HepG2 (cell line): ENCODE data around the gene GATC. TPM values are rescaled to one million over a fixed set of nuclear protein-coding genes. Genes with fewer than 3 reads are reported as not detected.

ENCODE experiments used
- CBX1 ChIP-seq: IDR thresholded peaks from one replicate; pipeline ENCODE4 v1.6.1; 2016; ENCODE audit warnings: antibody characterized with exemption, low read depth
- CREB1 ChIP-seq, 2 experiments: fragments of 450-650 bp in 1 of 2; IDR thresholded peaks; 2 replicates each; pipeline ENCODE4 v1.6.1; 2016 to 2017; ENCODE audit warnings: control low read depth in 1 of 2, mild to moderate bottlenecking in 1 of 2, missing compliant biosample characterization in 1 of 2, missing genetic modification characterization in 1 of 2
- ETS1 ChIP-seq: sonication (generic); formaldehyde crosslinking; IDR thresholded peaks from 2 replicates; pipeline ENCODE4 v1.4.0; 2020; ENCODE audit warnings: missing genetic modification reagents
- FOSL2 ChIP-seq: sonication (generic); formaldehyde crosslinking; IDR thresholded peaks from 2 replicates; pipeline ENCODE4 v1.4.0; 2020; ENCODE audit warnings: missing genetic modification reagents
- IRX3 ChIP-seq: sonication (generic); formaldehyde crosslinking; IDR thresholded peaks from 2 replicates; pipeline ENCODE4 v1.8.1; 2023; ENCODE audit warnings: mild to moderate bottlenecking, low read depth, missing genetic modification reagents, borderline replicate concordance
- LCORL ChIP-seq, 2 experiments: fragments of 450-650 bp in 1 of 2; sonication (generic) in 1 of 2; formaldehyde crosslinking in 1 of 2; IDR thresholded peaks; 2 replicates each; pipeline versions ENCODE4 v1.5.0 to v1.6.1; 2017 to 2020; ENCODE audit warnings: antibody characterized with exemption in 1 of 2, missing genetic modification reagents in 1 of 2
- MYNN ChIP-seq: sonication (generic); formaldehyde crosslinking; IDR thresholded peaks from 2 replicates; pipeline ENCODE4 v1.4.0; 2020; ENCODE audit warnings: mild to moderate bottlenecking, low read depth, missing genetic modification reagents
- NAIF1 ChIP-seq: sonication (generic); formaldehyde crosslinking; IDR thresholded peaks from 2 replicates; pipeline ENCODE4 v1.5.0; 2020; ENCODE audit warnings: mild to moderate bottlenecking, missing genetic modification reagents, borderline replicate concordance
- NFIB ChIP-seq: sonication (generic); formaldehyde crosslinking; IDR thresholded peaks from 2 replicates; pipeline ENCODE4 v1.9.0; 2021; ENCODE audit warnings: missing genetic modification reagents, mild to moderate bottlenecking, borderline replicate concordance
- NFYB ChIP-seq: sonication (generic); formaldehyde crosslinking; IDR thresholded peaks from 2 replicates; pipeline ENCODE4 v1.4.0; 2020; ENCODE audit warnings: missing genetic modification reagents
- PREB ChIP-seq: sonication (generic); formaldehyde crosslinking; IDR thresholded peaks from 2 replicates; pipeline ENCODE4 v1.4.0; 2020; ENCODE audit warnings: missing genetic modification reagents
- RAD21 ChIP-seq: fragments of 450-650 bp; formaldehyde crosslinking; IDR thresholded peaks from 2 replicates; pipeline ENCODE4 v1.5.0; 2020; ENCODE audit warnings: mild to moderate bottlenecking
- RBAK ChIP-seq: sonication (generic); formaldehyde crosslinking; IDR thresholded peaks from 2 replicates; pipeline ENCODE4 v1.5.1; 2020; ENCODE audit warnings: mild to moderate bottlenecking, missing genetic modification reagents
- REXO4 ChIP-seq: sonication (generic); formaldehyde crosslinking; IDR thresholded peaks from 2 replicates; pipeline ENCODE4 v1.8.0; 2022; ENCODE audit warnings: missing genetic modification reagents, mild to moderate bottlenecking, borderline replicate concordance
- SALL2 ChIP-seq: sonication (generic); formaldehyde crosslinking; IDR thresholded peaks from 2 replicates; pipeline ENCODE4 v1.8.1; 2023; ENCODE audit warnings: mild to moderate bottlenecking, missing genetic modification reagents, inconsistent platforms
- SATB2 ChIP-seq: sonication (generic); formaldehyde crosslinking; IDR thresholded peaks from 2 replicates; pipeline ENCODE4 v1.5.0; 2020; ENCODE audit warnings: missing genetic modification reagents
- SP1 ChIP-seq, 2 experiments: fragments of 450-650 bp in 1 of 2; sonication (generic) in 1 of 2; formaldehyde crosslinking in 1 of 2; IDR thresholded peaks; 2 replicates each; pipeline versions ENCODE4 v1.4.0 to v1.6.1; 2016 to 2020; ENCODE audit warnings: missing genetic modification reagents in 1 of 2
- TBX2 ChIP-seq: sonication (generic); formaldehyde crosslinking; IDR thresholded peaks from 2 replicates; pipeline ENCODE4 v1.5.0; 2020; ENCODE audit warnings: missing genetic modification reagents, mild to moderate bottlenecking, borderline replicate concordance
- TBX3 ChIP-seq: fragments of 450-650 bp; IDR thresholded peaks from 2 replicates; pipeline ENCODE4 v1.6.1; 2017; ENCODE audit warnings: antibody characterized with exemption, mild to moderate bottlenecking, inconsistent platforms, borderline replicate concordance
- THYN1 ChIP-seq: sonication (generic); formaldehyde crosslinking; IDR thresholded peaks from 2 replicates; pipeline ENCODE4 v1.8.1; 2023; ENCODE audit warnings: low read depth, mild to moderate bottlenecking, moderate library complexity, missing genetic modification reagents, borderline replicate concordance
- WIZ ChIP-seq: sonication (generic); formaldehyde crosslinking; IDR thresholded peaks from 2 replicates; pipeline ENCODE4 v1.5.1; 2020; ENCODE audit warnings: mild to moderate bottlenecking, missing genetic modification reagents
- XRCC5 ChIP-seq: fragments of 200-400 bp; formaldehyde crosslinking; optimal IDR thresholded peaks from 2 replicates; pipeline ENCODE3; 2017; ENCODE audit warnings: mild to moderate bottlenecking, low read length
- YY1 ChIP-seq: IDR thresholded peaks from 2 replicates; pipeline ENCODE4 v1.6.1; 2011; ENCODE audit warnings: low read length, low read depth, moderate library complexity, mild to moderate bottlenecking; ENCODE audit not compliant: insufficient read depth, insufficient replicate concordance
- ZBTB20 ChIP-seq: sonication (generic); formaldehyde crosslinking; IDR thresholded peaks from 2 replicates; pipeline ENCODE4 v1.8.1; 2023; ENCODE audit warnings: missing genetic modification reagents, low read depth, mild to moderate bottlenecking, borderline replicate concordance
- ZFY ChIP-seq: sonication (generic); formaldehyde crosslinking; IDR thresholded peaks from 2 replicates; pipeline ENCODE4 v1.4.0; 2020; ENCODE audit warnings: missing genetic modification reagents
- ZNF225 ChIP-seq: sonication (generic); formaldehyde crosslinking; IDR thresholded peaks from 2 replicates; pipeline ENCODE4 v1.4.0; 2020; ENCODE audit warnings: mild to moderate bottlenecking, missing genetic modification reagents
- ZNF256 ChIP-seq: sonication (generic); formaldehyde crosslinking; conservative IDR thresholded peaks from 2 replicates; pipeline ENCODE4 v1.4.0; 2020; ENCODE audit warnings: missing genetic modification reagents
- ZNF577 ChIP-seq: sonication (generic); formaldehyde crosslinking; IDR thresholded peaks from 2 replicates; pipeline ENCODE4 v1.4.0; 2020; ENCODE audit warnings: mild to moderate bottlenecking, low read depth, missing genetic modification reagents, borderline replicate concordance
- ZNF605 ChIP-seq: sonication (generic); formaldehyde crosslinking; IDR thresholded peaks from 2 replicates; pipeline ENCODE4 v1.8.0; 2022; ENCODE audit warnings: mild to moderate bottlenecking, missing genetic modification reagents
- ZNF737 ChIP-seq: sonication (generic); formaldehyde crosslinking; IDR thresholded peaks from 2 replicates; pipeline ENCODE4 v1.5.0; 2020; ENCODE audit warnings: missing genetic modification reagents, mild to moderate bottlenecking, borderline replicate concordance
- polyA plus RNA-seq, 8 experiments: library from polyadenylated mRNA; depleted of rRNA in 3 of 8; stranded (reverse) in 7 of 8; unstranded in 1 of 8; fragments of >200 nt; fragmentation: Illumina TruSeq in 4 of 8; extraction: Trizol in 4 of 8; gene quantifications; 2 replicates each; pipeline versions ENCODE4 v1.2.1 to v1.2.3, GENCODE V29; 2011 to 2016; ENCODE audit warnings: low read depth in 4 of 8, missing spikeins in 1 of 8, mixed read lengths in 1 of 8; ENCODE audit not compliant: insufficient read depth in 1 of 8
- total RNA-seq, 5 experiments: library from RNA; depleted of rRNA; stranded (reverse); fragments of >200 nt; fragmentation: Illumina TruSeq; extraction: Trizol; gene quantifications; 2 replicates each; pipeline ENCODE4 v1.2.3, GENCODE V29; 2016; ENCODE audit warnings: low read depth in 1 of 5

Gene GATC
- total and polyA plus RNA-seq, 2 of the 13 experiments (the other 11 are each of a cell fraction or from before 2014, with no cell fraction given), result 17.7 to 29.7 TPM

- TF ChIP-seq FOSL2 (CRISPR knock-in tag) (peak; percentile 17; the same call in 1 of the 2 replicates), ZBTB20 (no peak), TBX2 (peak; percentile 68; the same call in 1 of the 2 replicates), NAIF1 (CRISPR knock-in tag) (0 out of 2 replicates have a peak, but pooled peaks have one; percentile 36), CBX1 (peak; percentile 61), YY1 (peak; percentile 54), REXO4 (CRISPR knock-in tag) (no peak), SP1 (IDR thresholded peaks at IDR 0.05) (no peak), SP1 (CRISPR knock-in tag; IDR thresholded peaks at IDR 0.05) (peak; percentile 98), ZNF225 (CRISPR knock-in tag) (no peak), SATB2 (no peak), ZFY (CRISPR knock-in tag) (peak; percentile 84), PREB (CRISPR knock-in tag) (no peak), WIZ (0 out of 2 replicates have a peak, but pooled peaks have one; percentile 38), ZNF605 (CRISPR knock-in tag) (no peak), ZNF256 (CRISPR knock-in tag) (no peak), LCORL (IDR thresholded peaks at IDR 0.05) (no peak), LCORL (CRISPR knock-in tag; IDR thresholded peaks at IDR 0.05) (no peak), ZNF577 (no peak), XRCC5 (peak; percentile 16), TBX3 (no peak), NFIB (CRISPR knock-in tag) (no peak), IRX3 (CRISPR knock-in tag) (no peak), ETS1 (no peak; the same call in 1 of the 2 replicates), CREB1 (IDR thresholded peaks at IDR 0.05) (peak; percentile 80), CREB1 (CRISPR knock-in tag; IDR thresholded peaks at IDR 0.05) (no peak), THYN1 (no peak), RAD21 (CRISPR knock-in tag) (peak; percentile 6; the same call in 1 of the 2 replicates), SALL2 (CRISPR knock-in tag) (0 out of 2 replicates have a peak, but pooled peaks have one; percentile 69), ZNF737 (peak; percentile 66; the same call in 1 of the 2 replicates), RBAK (no peak), NFYB (peak; percentile 97), MYNN (CRISPR knock-in tag) (no peak)
These were observed 49.6 kb downstream of the GATC start, which contains the start of gene DYNLL1 (continued) for GRCh38 chr12:120495731-120496412.
